ENCODE measurements around the gene NUP210L. TPM values are rescaled to one million over a fixed set of nuclear protein-coding genes. Genes with fewer than 3 reads are reported as not detected.
"Not testable (repeated sequence)": the region's sequence is repeated elsewhere in the genome, so short reads cannot be mapped to it uniquely, and the experiment has no call there.

The NUP210L gene
- total and polyA plus RNA-seq, 12 donors, result 0.01 to 0.45 (median 0.11) TPM; not detected in 6

- H3K4me1 ChIP-seq, result no peaks in the 10 kb centered on the region
- H3K27ac ChIP-seq, result no peak overlapping the region
- no peak for ATAC-seq
- WGBS, 2 donors, result 90 to 91% methylated on average over 3 of the region's 3 CpGs
- intact Hi-C loops (cut with DNase I), result loop anchor here in 1 of 10 donors (10.0 kb wide), 1 partner anchor 259 kb away; no protein-coding TSS in a partner anchor
- no peak overlapping the region for H3K4me3 ChIP-seq
- no peaks in the 10 kb centered on the region for H3K9me3 ChIP-seq
- no peak for DNase-seq
- H3K36me3 ChIP-seq, result no peaks in the 10 kb centered on the region
- no peaks in the 10 kb centered on the region for H3K27me3 ChIP-seq
- no peak for TF ChIP-seq CTCF (IDR thresholded peaks at IDR 0.05)
These were observed 148.7 kb downstream of the NUP210L start for GRCh38 chr1:154006136-154006535.

- no peak for TF ChIP-seq CTCF (IDR thresholded peaks at IDR 0.05)
- 78 to 79% methylated on average over 4 of the region's 4 CpGs for WGBS, 2 donors
- Histone ChIP-seq H3K27ac (no peak overlapping the region), H3K4me1 (no peaks in the 10 kb centered on the region), H3K27me3 (no peaks in the 10 kb centered on the region), H3K4me3 (no peak overlapping the region), H3K36me3 (peaks cover 0 to 11% (median 0%) of the 10 kb centered on the region in 9 donors), H3K9me3 (no peaks in the 10 kb centered on the region)
- intact Hi-C loops (cut with DNase I), result loop anchor here in 1 of 10 donors (10.0 kb wide), 1 partner anchor 264 kb away; no protein-coding TSS in a partner anchor
- ATAC-seq (no peak), DNase-seq (no peak)
These were observed 154.5 kb downstream of the NUP210L start for GRCh38 chr1:154000420-154000819.

- ATAC-seq, DNase-seq, H3K27me3 ChIP-seq, H3K9me3 ChIP-seq, H3K4me3 ChIP-seq, H3K27ac ChIP-seq: not testable (repeated sequence)
- peaks cover 0 to 46% (median 20%) of the 10 kb centered on the region in 9 donors for H3K36me3 ChIP-seq
- 97 to 98% methylated on average over 10 of the region's 10 CpGs for WGBS, 2 donors
- intact Hi-C loops (cut with DNase I), result loop anchor here in 2 of 10 donors (10.0 kb wide), 3 partner anchors 188 to 278 kb away; partner anchors contain the start of gene HAX1 (in 1 of the 2)
- H3K4me1 ChIP-seq, result peaks cover 0 to 30% (median 21%) of the 10 kb centered on the region in 9 donors
These were observed 158.0 kb downstream of the NUP210L start for GRCh38 chr1:153996882-153997281.

- ATAC-seq (no peak), DNase-seq (no peak)
- 91 to 96% methylated on average over 11 of the region's 11 CpGs for WGBS, 2 donors
- Histone ChIP-seq H3K27me3 (no peaks in the 10 kb centered on the region), H3K4me3 (no peak overlapping the region), H3K4me1 (peaks cover 4 to 39% (median 29%) of the 10 kb centered on the region in 9 donors), H3K36me3 (peaks cover 0 to 52% (median 20%) of the 10 kb centered on the region in 9 donors), H3K27ac (no peak overlapping the region), H3K9me3 (no peaks in the 10 kb centered on the region)
- intact Hi-C loops (cut with DNase I), result loop anchor here in 2 of 10 donors (10.0 kb wide), 3 partner anchors 189 to 279 kb away; partner anchors contain the start of gene HAX1 (in 1 of the 2)
- no peak for TF ChIP-seq CTCF (IDR thresholded peaks at IDR 0.05)
These were observed 159.2 kb downstream of the NUP210L start for GRCh38 chr1:153995640-153996039.

GRCh38 chr1:153995202-153995601 lies 159.7 kb downstream of the NUP210L start:
- WGBS, 2 donors, result 70 to 80% methylated on average over 3 of the region's 3 CpGs
- no peak overlapping the region for H3K4me3 ChIP-seq
- H3K36me3 ChIP-seq, result peaks cover 0 to 52% (median 20%) of the 10 kb centered on the region in 9 donors
- ATAC-seq, result no peak
- no peak for DNase-seq
- H3K4me1 ChIP-seq, result peaks cover 4 to 40% (median 30%) of the 10 kb centered on the region in 9 donors
- TF ChIP-seq CTCF (IDR thresholded peaks at IDR 0.05), result no peak
- H3K27me3 ChIP-seq, result no peaks in the 10 kb centered on the region
- no peak overlapping the region for H3K27ac ChIP-seq
- no peaks in the 10 kb centered on the region for H3K9me3 ChIP-seq
- intact Hi-C loops (cut with DNase I), result loop anchor here in 2 of 10 donors (10.0 kb wide), 3 partner anchors 190 to 280 kb away; partner anchors contain the start of gene HAX1 (in 1 of the 2)

Data from heart right ventricle (tissue), 16 donors.